HG02759 (cell line): ENCODE measurements around the gene STX11.
A peak's percentile ranks its signal among the peaks of the same experiment; 100 is the strongest.

Source experiments
- ATAC-seq: cut with Tn5 transposase; IDR thresholded peaks from one replicate; pipeline ENCODE4 v1.9.1; 2021; ENCODE audit warnings: mild to moderate bottlenecking, moderate library complexity; ENCODE audit not compliant: unreplicated experiment

STX11 gene

GRCh38 chr6:144211160-144211559 is 60.8 kb downstream of the STX11 start:
- ATAC-seq: no peak

GRCh38 chr6:144213315-144213714 is 63.0 kb downstream of the STX11 start:
- no peak for ATAC-seq

GRCh38 chr6:144214029-144214428 is 63.7 kb downstream of the STX11 start:
- ATAC-seq: no peak

- no peak for ATAC-seq
Observed at GRCh38 chr6:144214622-144215401, 64.5 kb downstream of the STX11 start.

GRCh38 chr6:144215402-144215931 is 65.2 kb downstream of the STX11 start:
- ATAC-seq: no peak

- ATAC-seq: peak; percentile 92
Observed at GRCh38 chr6:144215932-144216667, 65.8 kb downstream of the STX11 start.

- peak; percentile 35 for ATAC-seq
Observed at GRCh38 chr6:144216668-144217218, 66.4 kb downstream of the STX11 start.

GRCh38 chr6:144217264-144217663 is 66.9 kb downstream of the STX11 start:
- ATAC-seq: no peak

GRCh38 chr6:144217797-144218196 is 67.5 kb downstream of the STX11 start:
- no peak for ATAC-seq

- ATAC-seq: no peak
Observed at GRCh38 chr6:144219056-144219685, 68.9 kb downstream of the STX11 start.

- no peak for ATAC-seq
Observed at GRCh38 chr6:144220031-144220790, 69.9 kb downstream of the STX11 start.

- no peak for ATAC-seq
Observed at GRCh38 chr6:144223686-144224085, 73.4 kb downstream of the STX11 start.

- no peak for ATAC-seq
Observed at GRCh38 chr6:144231721-144232120, 81.4 kb downstream of the STX11 start.

GRCh38 chr6:144232176-144232831 is 82.0 kb downstream of the STX11 start:
- ATAC-seq: no peak

GRCh38 chr6:144232832-144233230 is 82.5 kb downstream of the STX11 start:
- ATAC-seq: no peak

- ATAC-seq: no peak
Observed at GRCh38 chr6:144234399-144234798, 84.1 kb downstream of the STX11 start.

- no peak for ATAC-seq
Observed at GRCh38 chr6:144234935-144235334, 84.6 kb downstream of the STX11 start.
